Measurements from ENCODE around the gene GNG5.
"Not testable (repeated sequence)": the region's sequence is repeated elsewhere in the genome, so short reads cannot be mapped to it uniquely, and the experiment has no call there.

GNG5 gene

DNA sequence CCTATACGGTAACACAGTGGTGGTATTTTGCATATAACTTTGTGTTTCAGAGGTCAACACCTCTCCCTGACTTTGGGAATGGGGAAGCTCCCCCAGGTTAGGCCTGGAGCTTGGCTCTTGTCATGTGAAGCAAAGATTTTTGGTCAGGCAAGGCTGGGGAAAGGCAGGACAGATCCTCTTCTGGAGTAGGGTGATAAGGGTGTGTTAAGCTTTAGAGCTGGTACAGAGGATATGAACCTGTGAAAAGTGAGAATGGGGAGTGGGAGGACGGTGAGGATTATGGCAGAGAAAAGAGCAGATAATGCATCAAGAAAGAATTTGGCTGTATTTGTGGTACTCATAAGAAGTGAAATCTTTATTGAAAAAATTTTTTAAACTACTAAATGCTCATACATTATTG lies 25.1 kb downstream of the GNG5 start:
- no peak for DNase-seq

DNA sequence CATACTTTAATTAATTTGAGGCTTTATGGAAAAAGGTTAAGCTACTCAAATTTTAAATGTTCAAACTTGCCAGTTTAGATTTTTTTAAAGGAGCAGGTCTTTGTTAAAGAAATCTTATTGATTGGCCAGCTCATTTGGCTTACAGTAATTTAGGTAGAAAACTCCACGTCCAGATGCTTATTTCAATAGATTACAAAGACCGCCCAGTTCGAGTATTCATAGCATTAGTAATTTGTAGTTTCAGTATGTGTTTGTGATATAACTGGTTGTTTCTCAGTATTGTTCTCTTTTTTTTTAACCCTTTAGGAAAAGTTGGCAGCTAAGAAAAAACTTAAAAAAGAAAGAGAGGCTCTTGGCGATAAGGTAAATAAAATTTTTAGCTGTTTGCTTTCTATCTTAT lies 25.7 kb downstream of the GNG5 start:
- no peak for DNase-seq

DNA sequence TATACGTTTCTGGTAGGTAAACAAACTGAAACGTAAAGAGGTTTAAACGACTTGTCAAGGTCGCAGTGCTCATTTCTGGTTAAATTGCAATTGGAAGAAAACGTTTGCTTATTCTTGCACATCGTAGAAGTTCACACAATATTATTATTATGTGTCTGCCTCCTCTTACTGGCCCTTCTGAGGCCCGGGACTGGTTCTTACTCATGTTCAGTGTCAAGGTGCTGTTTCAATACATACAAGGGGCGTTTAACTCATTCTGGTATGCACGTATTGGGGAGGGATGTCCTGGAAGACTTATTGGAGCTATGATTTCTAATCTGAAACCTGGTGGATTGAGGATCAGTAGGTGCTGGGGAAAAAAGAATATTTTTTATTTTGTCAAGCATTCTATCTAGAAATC lies 26.4 kb downstream of the GNG5 start:
- DNase-seq = no peak

DNA sequence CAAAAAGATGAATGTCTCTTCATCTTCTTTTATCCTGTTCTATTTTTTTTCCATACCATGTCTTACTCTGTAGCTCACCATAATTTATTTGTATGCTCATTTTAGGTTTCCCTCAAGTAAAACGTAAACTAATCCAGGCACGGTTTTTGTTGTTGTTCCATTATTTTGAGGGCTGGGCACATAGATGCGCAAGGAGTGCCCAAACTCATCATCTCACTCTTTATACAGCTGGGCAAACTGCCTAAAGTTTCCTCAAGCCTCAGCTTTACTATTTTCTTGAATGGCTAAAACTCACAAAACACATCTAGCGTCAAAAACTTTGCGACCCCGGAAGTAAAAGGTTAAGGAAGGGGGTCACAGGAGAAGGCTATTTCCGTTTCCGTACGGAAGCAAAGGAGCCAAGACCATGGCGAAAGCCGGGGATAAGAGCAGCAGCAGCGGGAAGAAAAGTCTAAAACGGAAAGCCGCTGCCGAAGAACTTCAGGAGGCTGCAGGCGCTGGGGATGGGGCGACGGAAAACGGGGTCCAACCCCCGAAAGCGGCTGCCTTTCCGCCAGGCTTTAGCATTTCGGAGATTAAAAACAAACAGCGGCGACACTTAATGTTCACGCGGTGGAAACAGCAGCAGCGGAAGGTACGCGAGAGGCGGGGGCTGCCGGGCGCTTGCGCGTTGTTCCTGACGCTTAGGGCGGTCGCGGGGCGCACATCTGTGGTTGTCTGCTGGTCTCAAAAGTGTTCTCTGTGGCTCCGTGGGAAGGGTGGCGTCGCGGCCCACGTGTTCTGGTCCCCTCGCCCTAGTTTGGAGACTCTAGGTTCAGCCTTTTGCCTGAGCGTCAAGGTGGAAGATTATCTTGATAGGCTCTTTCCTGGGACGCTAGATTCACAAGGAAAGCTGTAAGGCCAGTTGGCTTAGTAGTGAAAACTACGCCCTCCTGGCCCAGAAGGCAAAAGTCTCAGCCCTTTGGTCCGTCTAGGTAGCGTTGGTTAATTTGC lies 27.2 kb downstream of the GNG5 start, which contains the start of gene RPF1:
TSS of gene RPF1 (plus strand) at position 391 of the 993 bp plus-strand sequence. CDS start at position 407, 16 bp downstream.
- DNase-seq = peak; percentile 82

DNA sequence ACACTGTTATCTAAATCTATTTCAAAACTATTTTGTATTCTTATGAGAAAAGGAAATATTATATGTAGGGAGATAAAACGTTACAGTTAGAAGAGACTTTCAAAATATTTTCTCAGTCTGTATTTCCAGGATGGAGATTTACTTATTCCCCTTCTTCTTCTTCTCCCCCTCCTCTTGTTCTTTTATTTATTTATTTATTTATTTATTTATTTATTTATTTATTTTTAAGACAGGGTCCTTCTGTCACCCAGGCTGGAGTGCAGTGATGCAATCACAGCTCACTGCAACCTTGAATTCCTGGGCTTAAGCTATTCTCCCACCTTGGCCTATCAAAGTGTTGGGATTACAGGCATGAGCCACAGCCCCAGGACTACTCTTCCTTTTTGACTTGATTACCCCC lies 30.2 kb downstream of the GNG5 start:
- no peak for DNase-seq

DNA sequence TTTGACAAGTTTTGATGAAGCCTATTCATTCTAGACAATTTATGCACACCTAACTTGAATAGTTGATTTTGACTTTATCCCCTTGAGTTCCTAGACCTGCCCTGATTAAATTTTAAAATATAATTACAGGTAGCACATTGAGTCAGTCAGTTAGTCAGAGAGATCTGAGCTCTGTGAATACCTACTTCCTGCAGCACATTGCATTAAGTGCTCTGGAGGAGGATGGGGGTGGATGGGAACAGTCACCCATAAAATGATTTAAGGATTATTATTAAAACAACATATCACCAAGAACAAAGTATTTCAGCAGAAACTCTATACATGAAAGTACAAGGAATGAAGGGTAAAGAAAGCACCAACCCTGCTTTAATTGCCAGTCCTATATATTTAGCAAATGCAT lies 39.1 kb downstream of the GNG5 start:
- no peak for DNase-seq

DNA sequence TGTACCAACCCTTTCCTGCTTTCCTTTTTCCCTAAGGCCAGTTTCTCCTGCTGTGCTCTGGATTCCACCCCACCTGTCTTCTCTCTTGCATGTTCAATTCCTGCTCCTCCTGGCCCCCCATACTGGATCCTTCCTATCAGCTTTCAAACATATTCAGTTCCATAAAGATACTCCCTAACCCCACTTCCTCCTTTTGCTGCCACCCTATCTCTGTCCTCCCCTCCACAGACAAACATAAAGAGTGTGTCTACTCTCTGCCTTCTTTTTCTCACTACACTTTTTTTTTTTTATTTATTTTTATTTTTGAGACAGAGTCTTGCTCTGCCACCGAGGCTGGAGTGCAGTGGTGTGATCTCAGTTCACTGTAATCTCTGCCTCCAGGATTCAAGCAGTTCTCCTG lies 44.3 kb downstream of the GNG5 start:
- DNase-seq = no peak

DNA sequence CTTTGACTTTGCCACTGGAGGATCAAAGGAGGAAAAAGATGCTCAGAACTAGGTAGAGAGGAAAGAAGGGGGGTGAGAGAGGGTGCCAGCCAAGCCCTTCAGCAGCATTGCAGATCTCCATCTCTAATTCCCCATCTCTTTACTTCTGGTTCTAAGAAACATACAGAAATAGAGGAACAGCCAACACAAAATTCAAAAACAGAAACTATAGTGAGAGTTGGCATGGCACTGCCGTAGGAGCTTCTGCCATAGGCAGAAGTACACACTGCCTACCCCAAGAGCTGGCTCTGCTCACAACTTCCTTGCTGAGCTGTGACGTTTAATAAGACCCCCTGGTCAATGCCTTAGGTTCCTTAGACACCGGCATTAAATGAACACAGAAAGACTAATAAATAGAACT lies 53.9 kb downstream of the GNG5 start:
- DNase-seq = no peak

DNA sequence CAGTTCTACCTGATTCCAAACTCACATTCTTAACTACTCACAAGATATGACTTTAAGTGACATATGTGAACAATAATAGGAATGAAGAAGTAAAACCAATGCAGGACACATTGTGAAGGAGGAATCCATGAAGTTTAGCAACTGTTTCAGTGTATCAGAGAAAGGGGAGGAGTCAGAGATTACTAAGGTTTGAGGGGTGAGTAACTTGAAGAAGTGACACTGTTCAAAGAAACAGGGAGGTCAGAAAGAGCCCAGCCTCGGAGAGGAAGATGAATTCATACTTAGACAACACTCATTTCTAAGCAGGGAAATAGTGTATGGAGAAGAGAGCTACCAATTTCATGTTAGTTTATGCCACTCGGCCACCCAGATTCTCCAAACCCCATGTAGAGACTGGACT lies 55.5 kb downstream of the GNG5 start:
- no peak for DNase-seq

DNA sequence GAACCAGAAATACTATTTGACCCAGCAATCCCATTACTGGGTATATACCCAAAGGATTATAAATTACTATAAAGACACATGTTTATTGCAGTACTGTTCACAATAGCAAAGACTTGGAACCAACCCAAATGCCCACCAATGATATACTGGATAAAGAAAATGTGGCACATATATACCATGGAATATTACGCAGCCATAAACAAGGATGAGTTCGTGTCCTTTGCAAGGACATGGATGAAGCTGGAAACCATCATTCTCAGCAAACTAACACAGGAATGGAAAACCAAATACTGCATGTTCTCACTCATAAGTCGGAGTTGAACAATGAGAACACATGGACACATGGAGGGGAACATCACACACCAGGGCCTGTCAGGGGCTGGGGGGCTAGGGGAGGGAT lies 57.7 kb downstream of the GNG5 start:
- DNase-seq = not testable (repeated sequence)

Data from islet precursor cell (in vitro differentiated cells).